HL-60 (cell line): Measurements from ENCODE around the gene BACH1.

ENCODE experiments used
- DNase-seq, 2 experiments: peaks; one replicate each; pipeline ENCODE4 v3.0.0-alpha.2; 2010 to 2020; ENCODE audit warnings: low read depth in 1 of 2, low spot score in 1 of 2
- H3K27ac ChIP-seq: fragments of 250-450 bp; sonication (Bioruptor Pico); replicated peaks from 2 replicates; pipeline ENCODE4 v1.5.1; 2020; ENCODE audit warnings: mild to moderate bottlenecking, moderate library complexity
- H3K27me3 ChIP-seq: fragments of 250-450 bp; sonication (Bioruptor Pico); 2 replicates; pipeline ENCODE4 v1.5.1; 2021; ENCODE audit warnings: mild to moderate bottlenecking, moderate library complexity; ENCODE audit not compliant: insufficient read depth, poor library complexity, severe bottlenecking
- H3K4me3 ChIP-seq: replicated peaks from 2 replicates; pipeline ENCODE4 v1.5.1; 2011; ENCODE audit warnings: mild to moderate bottlenecking, control low read depth, low read length; ENCODE audit not compliant: insufficient read depth
- CTCF ChIP-seq: IDR thresholded peaks from one replicate; pipeline ENCODE4 v1.5.1; 2011; ENCODE audit warnings: low read length, control low read depth, inconsistent platforms; ENCODE audit not compliant: insufficient read depth
- GABPA ChIP-seq: IDR thresholded peaks from 2 replicates; pipeline ENCODE4 v1.6.1; 2012; ENCODE audit warnings: low read depth
- POLR2AphosphoS5 ChIP-seq: IDR thresholded peaks from 2 replicates; pipeline ENCODE4 v1.6.1; 2012; ENCODE audit warnings: low read depth
- REST ChIP-seq: IDR thresholded peaks from 2 replicates; pipeline ENCODE4 v1.6.1; 2012; ENCODE audit warnings: low read depth; ENCODE audit not compliant: insufficient replicate concordance
- SPI1 ChIP-seq: IDR thresholded peaks from 2 replicates; pipeline ENCODE4 v1.6.1; 2012; ENCODE audit warnings: low read depth, mild to moderate bottlenecking, borderline replicate concordance

Gene BACH1

GRCh38 chr21:29293495-29293894, 5.2 kb upstream of the BACH1 start:
- Histone ChIP-seq H3K27me3 (no peaks in the 10 kb centered on the region), H3K27ac (no peak overlapping the region), H3K4me3 (no peak overlapping the region)
- TF ChIP-seq REST (no peak), SPI1 (peak; percentile 65; the same call in 1 of the 2 replicates)
- DNase-seq, result peak in 1 of 2 experiments; percentile 86

- Histone ChIP-seq H3K27me3 (no peaks in the 10 kb centered on the region), H3K4me3 (no peak overlapping the region), H3K27ac (no peak overlapping the region)
- DNase-seq, result no peak
- no peak for TF ChIP-seq GABPA
- no peak for TF ChIP-seq SPI1
- no peak for TF ChIP-seq CTCF
- no peak for TF ChIP-seq POLR2AphosphoS5
- no peak for TF ChIP-seq REST
Measured at GRCh38 chr21:29295066-29295650, 3.6 kb upstream of the BACH1 start.

- H3K27me3 ChIP-seq, result no peaks in the 10 kb centered on the region
- no peak overlapping the region for H3K27ac ChIP-seq
- H3K4me3 ChIP-seq, result no peak overlapping the region
- TF ChIP-seq SPI1, result no peak
- no peak for TF ChIP-seq CTCF
- TF ChIP-seq REST, result no peak
- no peak for TF ChIP-seq GABPA
- no peak for TF ChIP-seq POLR2AphosphoS5
- no peak for DNase-seq
Measured at GRCh38 chr21:29296446-29296845, 2.3 kb upstream of the BACH1 start.
